ENCODE measurements around the gene CCDC71.

The CCDC71 gene

DNA sequence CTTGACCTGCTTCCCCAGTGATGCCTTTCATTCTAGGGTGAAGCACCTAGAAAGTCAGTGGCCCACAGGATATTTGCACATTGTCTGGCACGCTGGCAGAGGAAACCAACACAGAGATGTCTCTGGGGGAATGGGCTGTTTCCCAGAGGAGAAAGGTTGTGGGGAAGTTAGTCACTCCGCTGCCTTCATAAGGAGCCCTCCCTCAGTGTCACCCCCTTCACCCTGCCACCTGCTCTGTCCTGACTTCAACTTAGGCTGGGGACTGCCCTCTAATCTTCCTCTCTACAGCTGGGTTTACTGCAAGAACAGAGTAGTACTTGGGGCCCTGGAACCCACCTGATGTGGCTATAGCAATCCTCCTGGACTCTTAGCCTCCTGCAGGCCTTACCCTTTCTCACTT lies 10.9 kb upstream of the CCDC71 start:
- Histone ChIP-seq H2BK12ac (ENCODE audit: low read length in 2 of 2) (no peak overlapping the region), H3K23ac (ENCODE audit: low read length in 2 of 2) (peak overlapping the region in 1 of 2 experiments; percentile 63), H3K27ac (ENCODE audit: low read length, poor library complexity, severe bottlenecking) (no peak overlapping the region), H2AK5ac (ENCODE audit: low read length, severe bottlenecking) (no peak overlapping the region), H3K9ac (ENCODE audit: low read length) (no peak overlapping the region), H3K4me1 (ENCODE audit: control insufficient read depth, insufficient read depth, low read depth, low read length) (peaks cover 23% of the 10 kb centered on the region), H3K14ac (ENCODE audit: low read length in 2 of 2) (no peak overlapping the region), H4K8ac (ENCODE audit: low read length) (no peak overlapping the region), H3K18ac (ENCODE audit: low read depth in 1 of 2, low read length in 2 of 2) (no peak overlapping the region), H3K79me1 (replicated peaks; ENCODE audit: low read length, poor library complexity, severe bottlenecking) (peaks cover 15% of the 10 kb centered on the region), H3K36me3 (ENCODE audit: control insufficient read depth in 1 of 2, insufficient read depth in 2 of 2, low read depth in 1 of 2, low read length in 2 of 2) (peaks cover 32 to 44% of the 10 kb centered on the region in 2 experiments), H3K4me2 (ENCODE audit: low read length, poor library complexity, severe bottlenecking) (no peak overlapping the region), H3K4me3 (ENCODE audit: insufficient read depth in 1 of 2, low read depth in 1 of 2, low read length in 2 of 2) (no peak overlapping the region), H2AFZ (ENCODE audit: low read depth, low read length) (no peak overlapping the region), H2BK15ac (ENCODE audit: low read depth, poor library complexity, severe bottlenecking) (no peak overlapping the region), H3K4ac (ENCODE audit: low read depth in 1 of 2, low read length in 2 of 2) (no peak overlapping the region), H3K27me3 (ENCODE audit: control insufficient read depth in 1 of 2, insufficient read depth in 1 of 2, low read length in 2 of 2) (no peaks in the 10 kb centered on the region), H3K9me3 (ENCODE audit: control insufficient read depth, low read length) (no peaks in the 10 kb centered on the region), H2BK120ac (ENCODE audit: low read depth, low read length) (no peak overlapping the region), H2BK5ac (ENCODE audit: low read depth, low read length, poor library complexity, severe bottlenecking) (no peak overlapping the region), H4K91ac (ENCODE audit: low read length) (no peak overlapping the region)
- no peak for DNase-seq
- 86% methylated on average over 2 of the region's 2 CpGs for WGBS

DNA sequence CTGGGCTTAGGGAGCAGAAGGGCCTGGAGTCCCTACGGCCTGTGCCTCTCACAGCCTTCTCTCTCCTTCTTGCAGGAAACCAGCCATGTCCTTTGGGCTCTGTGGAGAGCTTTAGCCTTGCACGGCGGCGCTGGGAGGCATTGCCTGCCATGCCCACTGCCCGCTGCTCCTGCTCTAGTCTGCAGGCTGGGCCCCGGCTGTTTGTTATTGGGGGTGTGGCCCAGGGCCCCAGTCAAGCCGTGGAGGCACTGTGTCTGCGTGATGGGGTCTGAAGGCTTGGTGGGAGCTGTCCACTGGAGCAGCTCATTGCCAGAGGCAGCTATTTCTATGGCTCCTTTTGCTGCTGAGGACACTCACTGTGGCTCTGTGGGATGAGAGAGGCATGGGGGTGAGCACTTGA lies 9.4 kb upstream of the CCDC71 start:
- H3K4me2 ChIP-seq (ENCODE audit: low read length, poor library complexity, severe bottlenecking), result no peak overlapping the region
- H3K14ac ChIP-seq (ENCODE audit: low read length in 2 of 2), result no peak overlapping the region
- WGBS, result 96% methylated on average over 8 of the region's 8 CpGs
- H3K36me3 ChIP-seq (ENCODE audit: control insufficient read depth in 1 of 2, insufficient read depth in 2 of 2, low read depth in 1 of 2, low read length in 2 of 2), result peaks cover 32 to 44% of the 10 kb centered on the region in 2 experiments
- H2BK120ac ChIP-seq (ENCODE audit: low read depth, low read length), result no peak overlapping the region
- no peaks in the 10 kb centered on the region for H3K9me3 ChIP-seq (ENCODE audit: control insufficient read depth, low read length)
- H3K23ac ChIP-seq (ENCODE audit: low read length in 2 of 2), result no peak overlapping the region
- H2AK5ac ChIP-seq (ENCODE audit: low read length, severe bottlenecking), result no peak overlapping the region
- no peak overlapping the region for H2BK15ac ChIP-seq (ENCODE audit: low read depth, poor library complexity, severe bottlenecking)
- H4K91ac ChIP-seq (ENCODE audit: low read length), result no peak overlapping the region
- no peak overlapping the region for H3K4me3 ChIP-seq (ENCODE audit: insufficient read depth in 1 of 2, low read depth in 1 of 2, low read length in 2 of 2)
- peaks cover 19% of the 10 kb centered on the region for H3K79me1 ChIP-seq (replicated peaks; ENCODE audit: low read length, poor library complexity, severe bottlenecking)
- no peaks in the 10 kb centered on the region for H3K27me3 ChIP-seq (ENCODE audit: control insufficient read depth in 1 of 2, insufficient read depth in 1 of 2, low read length in 2 of 2)
- no peak overlapping the region for H3K4ac ChIP-seq (ENCODE audit: low read depth in 1 of 2, low read length in 2 of 2)
- no peak overlapping the region for H4K8ac ChIP-seq (ENCODE audit: low read length)
- no peak overlapping the region for H3K9ac ChIP-seq (ENCODE audit: low read length)
- no peak overlapping the region for H2AFZ ChIP-seq (ENCODE audit: low read depth, low read length)
- H3K18ac ChIP-seq (ENCODE audit: low read depth in 1 of 2, low read length in 2 of 2), result no peak overlapping the region
- no peak for DNase-seq
- H2BK5ac ChIP-seq (ENCODE audit: low read depth, low read length, poor library complexity, severe bottlenecking), result no peak overlapping the region
- peaks cover 29% of the 10 kb centered on the region for H3K4me1 ChIP-seq (ENCODE audit: control insufficient read depth, insufficient read depth, low read depth, low read length)
- H2BK12ac ChIP-seq (ENCODE audit: low read length in 2 of 2), result no peak overlapping the region
- H3K27ac ChIP-seq (ENCODE audit: low read length, poor library complexity, severe bottlenecking), result no peak overlapping the region

DNA sequence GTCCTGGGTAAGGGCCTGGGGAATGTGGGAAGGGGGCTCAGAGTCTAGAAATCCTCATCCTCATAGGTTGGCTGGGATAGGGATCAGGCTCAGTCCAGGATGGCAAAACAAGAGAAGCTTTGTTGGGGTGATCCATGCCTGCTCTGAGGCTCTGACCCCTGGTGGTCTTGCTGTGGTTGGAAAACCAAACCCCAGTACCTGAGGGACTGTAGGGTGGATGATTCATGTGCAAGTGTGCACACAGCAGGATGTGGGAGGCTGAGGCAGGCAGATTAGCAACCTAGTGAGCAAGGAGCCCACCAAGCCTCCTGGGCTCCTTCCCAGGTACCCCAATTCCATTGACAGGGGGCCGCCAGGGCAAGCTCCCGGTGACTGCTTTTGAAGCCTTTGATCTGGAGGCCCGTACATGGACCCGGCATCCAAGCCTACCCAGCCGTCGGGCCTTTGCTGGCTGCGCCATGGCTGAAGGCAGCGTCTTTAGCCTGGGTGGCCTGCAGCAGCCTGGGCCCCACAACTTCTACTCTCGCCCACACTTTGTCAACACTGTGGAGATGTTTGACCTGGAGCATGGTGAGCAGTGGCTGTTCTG lies 8.4 kb upstream of the CCDC71 start:
- no peak overlapping the region for H3K4me2 ChIP-seq (ENCODE audit: low read length, poor library complexity, severe bottlenecking)
- WGBS, result 97% methylated on average over 9 of the region's 9 CpGs
- no peak overlapping the region for H2BK5ac ChIP-seq (ENCODE audit: low read depth, low read length, poor library complexity, severe bottlenecking)
- no peak overlapping the region for H2AFZ ChIP-seq (ENCODE audit: low read depth, low read length)
- H4K91ac ChIP-seq (ENCODE audit: low read length), result peak overlapping the region; percentile 35
- peak overlapping the region; percentile 94 for H3K9ac ChIP-seq (ENCODE audit: low read length)
- H3K14ac ChIP-seq (ENCODE audit: low read length in 2 of 2), result no peak overlapping the region
- no peaks in the 10 kb centered on the region for H3K27me3 ChIP-seq (ENCODE audit: control insufficient read depth in 1 of 2, insufficient read depth in 1 of 2, low read length in 2 of 2)
- H3K36me3 ChIP-seq (ENCODE audit: control insufficient read depth in 1 of 2, insufficient read depth in 2 of 2, low read depth in 1 of 2, low read length in 2 of 2), result peaks cover 32 to 44% of the 10 kb centered on the region in 2 experiments
- peak overlapping the region; percentile 45 for H4K8ac ChIP-seq (ENCODE audit: low read length)
- peaks cover 19% of the 10 kb centered on the region for H3K79me1 ChIP-seq (replicated peaks; ENCODE audit: low read length, poor library complexity, severe bottlenecking)
- no peak overlapping the region for H3K27ac ChIP-seq (ENCODE audit: low read length, poor library complexity, severe bottlenecking)
- H2AK5ac ChIP-seq (ENCODE audit: low read length, severe bottlenecking), result no peak overlapping the region
- no peak overlapping the region for H3K4ac ChIP-seq (ENCODE audit: low read depth in 1 of 2, low read length in 2 of 2)
- H2BK120ac ChIP-seq (ENCODE audit: low read depth, low read length), result no peak overlapping the region
- H3K4me1 ChIP-seq (ENCODE audit: control insufficient read depth, insufficient read depth, low read depth, low read length), result peaks cover 30% of the 10 kb centered on the region
- H2BK15ac ChIP-seq (ENCODE audit: low read depth, poor library complexity, severe bottlenecking), result no peak overlapping the region
- H3K9me3 ChIP-seq (ENCODE audit: control insufficient read depth, low read length), result no peaks in the 10 kb centered on the region
- H3K18ac ChIP-seq (ENCODE audit: low read depth in 1 of 2, low read length in 2 of 2), result no peak overlapping the region
- no peak overlapping the region for H2BK12ac ChIP-seq (ENCODE audit: low read length in 2 of 2)
- DNase-seq, result no peak
- no peak overlapping the region for H3K23ac ChIP-seq (ENCODE audit: low read length in 2 of 2)
- peak overlapping the region in 1 of 2 experiments; percentile 1 for H3K4me3 ChIP-seq (ENCODE audit: insufficient read depth in 1 of 2, low read depth in 1 of 2, low read length in 2 of 2)

DNA sequence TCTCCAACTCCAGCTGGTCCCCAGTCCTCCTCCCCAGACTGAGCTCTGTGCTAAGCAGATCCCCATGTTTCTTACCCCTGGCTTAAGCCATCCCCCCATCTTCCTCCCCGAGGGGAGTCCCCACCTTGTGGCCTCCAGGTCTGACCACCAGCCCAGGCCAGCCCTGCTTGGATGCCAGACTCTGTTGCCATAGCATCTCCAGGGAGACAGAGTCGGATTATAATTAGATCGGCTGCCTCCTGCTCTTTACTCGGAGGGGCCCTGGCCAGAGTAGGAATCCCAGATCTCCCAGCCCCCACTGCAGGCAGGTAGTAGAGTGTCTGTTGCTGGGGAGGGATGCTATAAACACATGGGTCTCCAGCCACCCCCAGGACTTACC lies 7.7 kb upstream of the CCDC71 start:
- Histone ChIP-seq H3K9ac (ENCODE audit: low read length) (peak overlapping the region; percentile 94), H4K8ac (ENCODE audit: low read length) (no peak overlapping the region), H3K4me3 (ENCODE audit: insufficient read depth in 1 of 2, low read depth in 1 of 2, low read length in 2 of 2) (peak overlapping the region in 1 of 2 experiments; percentile 92), H3K79me1 (replicated peaks; ENCODE audit: low read length, poor library complexity, severe bottlenecking) (peaks cover 19% of the 10 kb centered on the region), H3K23ac (ENCODE audit: low read length in 2 of 2) (no peak overlapping the region), H2BK12ac (ENCODE audit: low read length in 2 of 2) (peak overlapping the region in 1 of 2 experiments; percentile 59), H3K36me3 (ENCODE audit: control insufficient read depth in 1 of 2, insufficient read depth in 2 of 2, low read depth in 1 of 2, low read length in 2 of 2) (peaks cover 32 to 44% of the 10 kb centered on the region in 2 experiments), H3K4ac (ENCODE audit: low read depth in 1 of 2, low read length in 2 of 2) (no peak overlapping the region), H3K18ac (ENCODE audit: low read depth in 1 of 2, low read length in 2 of 2) (peak overlapping the region in 1 of 2 experiments; percentile 6), H4K91ac (ENCODE audit: low read length) (peak overlapping the region; percentile 28), H3K9me3 (ENCODE audit: control insufficient read depth, low read length) (no peaks in the 10 kb centered on the region), H3K4me2 (ENCODE audit: low read length, poor library complexity, severe bottlenecking) (no peak overlapping the region), H3K27me3 (ENCODE audit: control insufficient read depth in 1 of 2, insufficient read depth in 1 of 2, low read length in 2 of 2) (no peaks in the 10 kb centered on the region), H2BK120ac (ENCODE audit: low read depth, low read length) (no peak overlapping the region), H2AK5ac (ENCODE audit: low read length, severe bottlenecking) (no peak overlapping the region), H3K14ac (ENCODE audit: low read length in 2 of 2) (no peak overlapping the region), H2BK15ac (ENCODE audit: low read depth, poor library complexity, severe bottlenecking) (peak overlapping the region; percentile 9), H3K4me1 (ENCODE audit: control insufficient read depth, insufficient read depth, low read depth, low read length) (peaks cover 30% of the 10 kb centered on the region), H2BK5ac (ENCODE audit: low read depth, low read length, poor library complexity, severe bottlenecking) (no peak overlapping the region), H2AFZ (ENCODE audit: low read depth, low read length) (no peak overlapping the region), H3K27ac (ENCODE audit: low read length, poor library complexity, severe bottlenecking) (no peak overlapping the region)
- WGBS, result 46% methylated on average over 4 of the region's 4 CpGs
- peak; percentile 28 for DNase-seq

Measured in mesenchymal stem cell (in vitro differentiated cells and primary cell).